PFSK-1 (cell line): ENCODE measurements around the gene SCAP.

Experiments used
- FOXP2 ChIP-seq: optimal IDR thresholded peaks from 2 replicates; pipeline ENCODE3; 2011; ENCODE audit warnings: borderline replicate concordance, control low read depth, inconsistent platforms; ENCODE audit not compliant: insufficient read depth; ENCODE audit errors: extremely low read length, extremely low read depth
- POLR2AphosphoS5 ChIP-seq: IDR thresholded peaks from 2 replicates; pipeline ENCODE4 v1.6.1; 2012; ENCODE audit warnings: low read depth, mild to moderate bottlenecking, control low read depth, low read length, moderate library complexity
- REST ChIP-seq, 2 experiments: IDR thresholded peaks; 2 replicates each; pipeline versions ENCODE4 v1.6.1 to v1.8.0; 2011 to 2012; ENCODE audit warnings: low read depth in 2 of 2, low read length in 2 of 2, control low read depth in 1 of 2, inconsistent platforms in 1 of 2, mild to moderate bottlenecking in 1 of 2, moderate library complexity in 1 of 2; ENCODE audit not compliant: insufficient read depth in 1 of 2
- SIN3A ChIP-seq: IDR thresholded peaks from 2 replicates; pipeline ENCODE4 v1.6.1; 2012; ENCODE audit warnings: mild to moderate bottlenecking, low read length, moderate library complexity, borderline replicate concordance; ENCODE audit not compliant: insufficient read depth
- TAF1 ChIP-seq: IDR thresholded peaks from 2 replicates; pipeline ENCODE4 v1.6.1; 2012; ENCODE audit warnings: low read length, control low read depth, borderline replicate concordance; ENCODE audit not compliant: insufficient read depth

DNA sequence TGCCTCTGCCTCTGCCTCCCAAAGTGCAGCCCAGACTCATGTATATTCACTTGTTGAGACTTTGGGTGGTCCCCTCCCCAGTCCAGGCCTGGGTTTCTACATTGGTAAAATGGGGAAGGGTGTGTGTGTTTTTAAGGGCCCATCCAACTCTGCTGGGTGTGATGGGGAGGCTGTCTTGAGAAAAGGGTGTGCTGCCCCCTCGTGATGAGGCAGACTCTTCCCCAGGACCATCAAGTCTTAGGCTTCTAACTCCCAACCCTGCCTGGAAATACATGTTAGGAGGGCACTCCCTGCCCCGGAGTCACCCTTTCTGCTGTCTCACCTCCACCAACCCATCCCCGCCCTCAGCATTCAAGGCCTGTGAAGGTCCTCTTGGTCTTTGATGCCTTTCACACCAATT is 99.3 kb downstream of the SCAP start:
- TF ChIP-seq POLR2AphosphoS5 = no peak
- TF ChIP-seq REST (IDR thresholded peaks at IDR 0.05; ENCODE audit: insufficient read depth in 1 of 2, low read depth in 2 of 2, low read length in 2 of 2) = no peak
- no peak for TF ChIP-seq TAF1
- no peak for TF ChIP-seq SIN3A
- TF ChIP-seq FOXP2 = no peak
